ENCODE measurements around the gene GARIN5A. TPM values are rescaled to one million over a fixed set of nuclear protein-coding genes. Genes with fewer than 3 reads are reported as not detected.
"Not testable (repeated sequence)": the region's sequence is repeated elsewhere in the genome, so short reads cannot be mapped to it uniquely, and the experiment has no call there.

GARIN5A gene
- polyA plus RNA-seq, 1 of the 3 experiments (the other 2 are of a cell fraction) = 1.3 TPM

DNA sequence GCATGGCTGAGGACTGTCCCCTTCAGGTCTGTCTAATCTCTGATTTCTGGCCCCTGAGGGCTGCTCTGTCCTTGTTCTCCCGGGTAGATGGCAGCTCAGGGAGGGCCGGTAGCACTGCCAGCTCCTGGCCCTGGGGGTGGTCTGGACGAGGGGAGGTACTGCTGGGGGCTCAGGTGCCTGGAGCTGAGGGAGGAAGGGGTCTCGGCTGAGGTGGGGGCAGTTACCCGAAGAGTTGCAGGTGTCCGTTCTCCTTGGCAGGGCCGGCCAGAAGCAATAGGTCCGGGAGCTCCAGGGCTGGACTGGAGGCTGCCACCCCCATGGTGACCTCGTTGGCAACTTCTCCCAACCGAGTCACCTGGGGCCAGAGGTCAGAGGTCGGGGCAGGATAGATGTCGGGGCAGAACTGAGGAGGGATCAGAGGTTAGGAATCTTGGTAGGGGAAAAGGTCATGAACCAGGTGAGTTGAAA lies 1.5 kb downstream of the GARIN5A start:
- Histone ChIP-seq H3K4me2 (no peak overlapping the region), H3K36me3 (replicated peaks in 1 of 2; ENCODE audit: control insufficient read depth in 1 of 2, insufficient read depth in 2 of 2, low read length in 1 of 2) (peaks cover 6 to 11% of the 10 kb centered on the region in 2 experiments), H3K9ac (no peak overlapping the region), H3K9me2 (no peaks in the 10 kb centered on the region), H3F3A (replicated peaks; ENCODE audit: insufficient read depth) (peaks cover 15% of the 10 kb centered on the region), H3K9me3 (no peaks in the 10 kb centered on the region), H3K4me1 (ENCODE audit: control insufficient read depth in 1 of 2, insufficient read depth in 2 of 2, low read depth in 1 of 2, low read length in 1 of 2) (peaks cover 6 to 9% of the 10 kb centered on the region in 2 experiments; a peak in 2 of 4 replicates), H3K79me2 (ENCODE audit: insufficient read depth) (peaks cover 16% of the 10 kb centered on the region), H3K27me3 (ENCODE audit: insufficient read depth) (no peaks in the 10 kb centered on the region), H3K4me3 (ENCODE audit: low read depth in 2 of 2, low read length in 1 of 2) (no peak overlapping the region), H4K20me1 (ENCODE audit: insufficient read depth) (no peaks in the 10 kb centered on the region), H3K27ac (ENCODE audit: low read depth in 2 of 2, low read length in 1 of 2) (no peak overlapping the region), H2AFZ (ENCODE audit: low read depth) (no peak overlapping the region)
- no peak for DNase-seq
- TF ChIP-seq, protein P1, sequence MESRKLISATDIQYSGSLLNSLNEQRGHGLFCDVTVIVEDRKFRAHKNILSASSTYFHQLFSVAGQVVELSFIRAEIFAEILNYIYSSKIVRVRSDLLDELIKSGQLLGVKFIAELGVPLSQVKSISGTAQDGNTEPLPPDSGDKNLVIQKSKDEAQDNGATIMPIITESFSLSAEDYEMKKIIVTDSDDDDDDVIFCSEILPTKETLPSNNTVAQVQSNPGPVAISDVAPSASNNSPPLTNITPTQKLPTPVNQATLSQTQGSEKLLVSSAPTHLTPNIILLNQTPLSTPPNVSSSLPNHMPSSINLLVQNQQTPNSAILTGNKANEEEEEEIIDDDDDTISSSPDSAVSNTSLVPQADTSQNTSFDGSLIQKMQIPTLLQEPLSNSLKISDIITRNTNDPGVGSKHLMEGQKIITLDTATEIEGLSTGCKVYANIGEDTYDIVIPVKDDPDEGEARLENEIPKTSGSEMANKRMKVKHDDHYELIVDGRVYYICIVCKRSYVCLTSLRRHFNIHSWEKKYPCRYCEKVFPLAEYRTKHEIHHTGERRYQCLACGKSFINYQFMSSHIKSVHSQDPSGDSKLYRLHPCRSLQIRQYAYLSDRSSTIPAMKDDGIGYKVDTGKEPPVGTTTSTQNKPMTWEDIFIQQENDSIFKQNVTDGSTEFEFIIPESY (IDR thresholded peaks at IDR 0.05; ENCODE audit: borderline replicate concordance, low read depth) = no peak
- no peak for TF ChIP-seq MXI1 (IDR thresholded peaks at IDR 0.05; ENCODE audit: low read depth, low read length)
- TF ChIP-seq, protein P2, sequence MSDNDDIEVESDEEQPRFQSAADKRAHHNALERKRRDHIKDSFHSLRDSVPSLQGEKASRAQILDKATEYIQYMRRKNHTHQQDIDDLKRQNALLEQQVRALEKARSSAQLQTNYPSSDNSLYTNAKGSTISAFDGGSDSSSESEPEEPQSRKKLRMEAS (IDR thresholded peaks at IDR 0.05; ENCODE audit: low read depth) = no peak
- no peak for TF ChIP-seq ELF1 (IDR thresholded peaks at IDR 0.05)
- no peak for TF ChIP-seq EP300 (IDR thresholded peaks at IDR 0.05; ENCODE audit: borderline replicate concordance in 1 of 2, low read depth in 1 of 2, low read length in 1 of 2)
- no peak for TF ChIP-seq CHD2 (IDR thresholded peaks at IDR 0.05; ENCODE audit: low read length, partially characterized antibody)
- TF ChIP-seq SIN3A (IDR thresholded peaks at IDR 0.05; ENCODE audit: borderline replicate concordance, low read depth, low read length) = no peak
- TF ChIP-seq, protein P3, sequence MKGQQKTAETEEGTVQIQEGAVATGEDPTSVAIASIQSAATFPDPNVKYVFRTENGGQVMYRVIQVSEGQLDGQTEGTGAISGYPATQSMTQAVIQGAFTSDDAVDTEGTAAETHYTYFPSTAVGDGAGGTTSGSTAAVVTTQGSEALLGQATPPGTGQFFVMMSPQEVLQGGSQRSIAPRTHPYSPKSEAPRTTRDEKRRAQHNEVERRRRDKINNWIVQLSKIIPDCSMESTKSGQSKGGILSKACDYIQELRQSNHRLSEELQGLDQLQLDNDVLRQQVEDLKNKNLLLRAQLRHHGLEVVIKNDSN (IDR thresholded peaks at IDR 0.05; ENCODE audit: borderline replicate concordance, low read depth) = no peak
- TF ChIP-seq RXRA (IDR thresholded peaks at IDR 0.05; ENCODE audit: borderline replicate concordance, low read depth) = no peak
- no peak for TF ChIP-seq GABPA (IDR thresholded peaks at IDR 0.05; ENCODE audit: low read depth)
- TF ChIP-seq EZH2phosphoT487 (IDR thresholded peaks at IDR 0.05; ENCODE audit: borderline replicate concordance, low read depth) = no peak
- ChIA-PET POLR2A (no interaction called here), CTCF (interaction anchor here (0.9 to 1.9 kb wide), 3 partner anchors 9 to 81 kb away, joined by 3 to 7 read pairs (median 7); no protein-coding TSS in a partner anchor)
- WGBS (ENCODE audit: low lambda C conversion rate) = 43% methylated on average over 9 of the region's 12 CpGs

DNA sequence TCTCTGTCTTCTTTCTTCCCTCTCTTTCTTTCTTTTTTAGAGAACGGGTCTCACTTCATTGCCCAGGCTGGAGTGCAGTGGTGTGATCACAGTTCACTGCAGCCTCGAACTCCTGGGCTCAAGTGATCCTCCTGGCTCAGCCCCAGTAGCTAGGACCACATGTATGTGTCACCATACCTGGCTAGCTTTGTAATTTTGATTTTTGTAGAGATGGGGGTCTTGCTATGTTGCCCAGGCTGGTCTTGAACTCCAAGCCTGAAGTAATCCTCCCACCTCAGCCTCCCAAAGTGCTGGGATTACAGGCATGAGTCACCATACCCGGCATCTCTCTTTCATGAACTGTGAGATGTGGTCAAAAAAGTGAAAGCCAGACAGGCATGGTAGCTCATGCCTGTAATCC lies 3.3 kb downstream of the GARIN5A start:
- Histone ChIP-seq H3K79me2 (ENCODE audit: insufficient read depth) (peaks cover 13% of the 10 kb centered on the region), H3F3A (replicated peaks; ENCODE audit: insufficient read depth) (peaks cover 15% of the 10 kb centered on the region)
- H3K9me2 ChIP-seq; H3K27me3 ChIP-seq (ENCODE audit: insufficient read depth); H3K4me1 ChIP-seq (ENCODE audit: control insufficient read depth in 1 of 2, insufficient read depth in 2 of 2, low read depth in 1 of 2, low read length in 1 of 2); H3K9ac ChIP-seq; H4K20me1 ChIP-seq (ENCODE audit: insufficient read depth); H2AFZ ChIP-seq (ENCODE audit: low read depth); H3K4me2 ChIP-seq; POLR2A ChIA-PET; H3K36me3 ChIP-seq (replicated peaks in 1 of 2; ENCODE audit: control insufficient read depth in 1 of 2, insufficient read depth in 2 of 2, low read length in 1 of 2); H3K9me3 ChIP-seq; H3K27ac ChIP-seq (ENCODE audit: low read depth in 2 of 2, low read length in 1 of 2); DNase-seq; H3K4me3 ChIP-seq (ENCODE audit: low read depth in 2 of 2, low read length in 1 of 2): not testable (repeated sequence)
- 10% methylated on average over 3 of the region's 3 CpGs for WGBS (ENCODE audit: low lambda C conversion rate)
- CTCF ChIA-PET = interaction anchor here (1.9 kb wide), 1 partner anchor 12 kb away, joined by 7 read pairs; no protein-coding TSS in a partner anchor

Measured in SK-N-SH (cell line).